ENCODE measurements around the gene ATP6V1E1. TPM values are rescaled to one million over a fixed set of nuclear protein-coding genes. Genes with fewer than 3 reads are reported as not detected.
A peak's percentile ranks its signal among the peaks of the same experiment; 100 is the strongest.
"Not testable (repeated sequence)": the region's sequence is repeated elsewhere in the genome, so short reads cannot be mapped to it uniquely, and the experiment has no call there.

The ATP6V1E1 gene
- total RNA-seq, 1 experiment from 2014 or later: 89.2 TPM

GRCh38 chr22:17647452-17647851, 18.9 kb upstream of the ATP6V1E1 start:
- Mint-ChIP-seq H3K9me3 (peaks cover 0 to 2% of the 10 kb centered on the region in 2 experiments; a peak in 1 of 5 replicates), H3K27me3 (ENCODE audit: low read depth) (no peaks in the 10 kb centered on the region), H3K4me3 (no peak overlapping the region), H3K4me1 (no peaks in the 10 kb centered on the region), H3K36me3 (ENCODE audit: insufficient read depth in 1 of 3, low read depth in 3 of 3) (peaks cover 1 to 14% (median 8%) of the 10 kb centered on the region in 3 experiments; a peak in 4 of 7 replicates), H3K27ac (peak overlapping the region in 1 of 3 experiments; percentile 27; a peak in 1 of 7 replicates)
- DNase-seq: no peak
- Histone ChIP-seq H2AK5ac (ENCODE audit: insufficient read length, low read length) (no peak overlapping the region), H4K5ac (ENCODE audit: insufficient read length, low read depth, low read length) (no peak overlapping the region), H3K9me3 (ENCODE audit: control insufficient read depth, low read depth, low read length) (no peaks in the 10 kb centered on the region), H4K8ac (replicated peaks; ENCODE audit: insufficient read length, low read depth, low read length) (no peak overlapping the region), H3K14ac (ENCODE audit: insufficient read depth, low read length) (no peak overlapping the region), H3K4me2 (ENCODE audit: insufficient read depth, insufficient read length, low read length) (no peak overlapping the region), H2BK15ac (ENCODE audit: low read depth, low read length) (no peak overlapping the region), H3K4me1 (ENCODE audit: insufficient read depth, low read length) (no peaks in the 10 kb centered on the region), H3K23ac (ENCODE audit: insufficient read length, low read depth, low read length) (no peak overlapping the region), H3K4ac (ENCODE audit: low read depth, low read length) (no peak overlapping the region), H3K79me2 (ENCODE audit: insufficient read depth, low read length) (no peaks in the 10 kb centered on the region), H3K9ac (ENCODE audit: extremely low read depth, insufficient read length, low read length) (no peak overlapping the region), H2AFZ (ENCODE audit: low read length) (no peak overlapping the region), H3K23me2 (ENCODE audit: insufficient read length, low read depth, low read length, poor library complexity, severe bottlenecking) (no peaks in the 10 kb centered on the region), H3K27ac (ENCODE audit: insufficient read length, low read depth, low read length) (no peak overlapping the region), H2BK5ac (ENCODE audit: insufficient read length, low read length) (no peak overlapping the region), H2BK20ac (ENCODE audit: low read depth, low read length, poor library complexity, severe bottlenecking) (no peak overlapping the region), H3K79me1 (ENCODE audit: insufficient read depth, low read depth, low read length, poor library complexity, severe bottlenecking) (no peaks in the 10 kb centered on the region), H2BK120ac (ENCODE audit: low read depth, low read length, poor library complexity, severe bottlenecking) (no peak overlapping the region), H3K18ac (ENCODE audit: insufficient read length, low read depth, low read length) (no peak overlapping the region), H3T11ph (ENCODE audit: low read length) (no peak overlapping the region), H4K20me1 (ENCODE audit: control insufficient read depth, insufficient read depth, insufficient read length) (no peaks in the 10 kb centered on the region), H3K27me3 (ENCODE audit: insufficient read depth, low read length) (no peaks in the 10 kb centered on the region), H2BK12ac (ENCODE audit: insufficient read length, low read depth, low read length) (no peak overlapping the region), H4K91ac (ENCODE audit: insufficient read length, low read depth, low read length) (no peak overlapping the region), H3K56ac (ENCODE audit: insufficient read length, low read depth, low read length) (no peak overlapping the region)
- no CpG with 5 or more reads among the region's 5 CpGs for WGBS (ENCODE audit: extremely low coverage, insufficient read length, low lambda C conversion rate)
- TF ChIP-seq, protein P1, sequence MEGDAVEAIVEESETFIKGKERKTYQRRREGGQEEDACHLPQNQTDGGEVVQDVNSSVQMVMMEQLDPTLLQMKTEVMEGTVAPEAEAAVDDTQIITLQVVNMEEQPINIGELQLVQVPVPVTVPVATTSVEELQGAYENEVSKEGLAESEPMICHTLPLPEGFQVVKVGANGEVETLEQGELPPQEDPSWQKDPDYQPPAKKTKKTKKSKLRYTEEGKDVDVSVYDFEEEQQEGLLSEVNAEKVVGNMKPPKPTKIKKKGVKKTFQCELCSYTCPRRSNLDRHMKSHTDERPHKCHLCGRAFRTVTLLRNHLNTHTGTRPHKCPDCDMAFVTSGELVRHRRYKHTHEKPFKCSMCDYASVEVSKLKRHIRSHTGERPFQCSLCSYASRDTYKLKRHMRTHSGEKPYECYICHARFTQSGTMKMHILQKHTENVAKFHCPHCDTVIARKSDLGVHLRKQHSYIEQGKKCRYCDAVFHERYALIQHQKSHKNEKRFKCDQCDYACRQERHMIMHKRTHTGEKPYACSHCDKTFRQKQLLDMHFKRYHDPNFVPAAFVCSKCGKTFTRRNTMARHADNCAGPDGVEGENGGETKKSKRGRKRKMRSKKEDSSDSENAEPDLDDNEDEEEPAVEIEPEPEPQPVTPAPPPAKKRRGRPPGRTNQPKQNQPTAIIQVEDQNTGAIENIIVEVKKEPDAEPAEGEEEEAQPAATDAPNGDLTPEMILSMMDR (conservative IDR thresholded peaks at IDR 0.05): no peak

DNA sequence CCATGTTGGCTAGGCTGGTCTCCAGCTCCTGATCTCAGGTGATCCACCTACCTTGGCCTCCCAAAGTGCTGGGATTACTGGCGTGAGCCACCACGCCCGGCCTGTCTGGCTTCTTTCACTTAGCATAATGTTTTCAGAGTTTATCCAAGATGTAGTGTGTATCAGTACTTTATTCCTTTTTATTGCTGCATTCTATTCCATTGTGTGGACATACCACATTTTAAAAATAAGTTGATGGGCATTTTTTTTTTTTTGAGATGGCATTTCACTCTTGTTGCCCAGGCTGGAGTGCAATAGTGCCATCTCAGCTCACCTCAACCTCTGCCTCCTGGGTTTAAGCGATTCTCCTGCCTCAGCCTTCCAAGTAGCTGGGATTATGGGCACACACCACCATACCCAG, 13.8 kb upstream of the ATP6V1E1 start:
- not testable (repeated sequence) for H2BK15ac ChIP-seq (ENCODE audit: low read depth, low read length); H3K14ac ChIP-seq (ENCODE audit: insufficient read depth, low read length); H3K4ac ChIP-seq (ENCODE audit: low read depth, low read length); H3K4me1 ChIP-seq (ENCODE audit: insufficient read depth, low read length); H3K79me2 ChIP-seq (ENCODE audit: insufficient read depth, low read length); DNase-seq; H3K9ac ChIP-seq (ENCODE audit: extremely low read depth, insufficient read length, low read length); H3K4me2 ChIP-seq (ENCODE audit: insufficient read depth, insufficient read length, low read length); H3T11ph ChIP-seq (ENCODE audit: low read length); H4K5ac ChIP-seq (ENCODE audit: insufficient read length, low read depth, low read length); H3K9me3 Mint-ChIP-seq; H3K23me2 ChIP-seq (ENCODE audit: insufficient read length, low read depth, low read length, poor library complexity, severe bottlenecking); H4K8ac ChIP-seq (replicated peaks; ENCODE audit: insufficient read length, low read depth, low read length); H2AK5ac ChIP-seq (ENCODE audit: insufficient read length, low read length); H2BK12ac ChIP-seq (ENCODE audit: insufficient read length, low read depth, low read length); H4K91ac ChIP-seq (ENCODE audit: insufficient read length, low read depth, low read length); H4K20me1 ChIP-seq (ENCODE audit: control insufficient read depth, insufficient read depth, insufficient read length); H3K27me3 ChIP-seq (ENCODE audit: insufficient read depth, low read length); H3K4me3 Mint-ChIP-seq; H3K56ac ChIP-seq (ENCODE audit: insufficient read length, low read depth, low read length); H2BK5ac ChIP-seq (ENCODE audit: insufficient read length, low read length); H3K79me1 ChIP-seq (ENCODE audit: insufficient read depth, low read depth, low read length, poor library complexity, severe bottlenecking); H2BK120ac ChIP-seq (ENCODE audit: low read depth, low read length, poor library complexity, severe bottlenecking); H2BK20ac ChIP-seq (ENCODE audit: low read depth, low read length, poor library complexity, severe bottlenecking); H3K23ac ChIP-seq (ENCODE audit: insufficient read length, low read depth, low read length); H3K27ac ChIP-seq (ENCODE audit: insufficient read length, low read depth, low read length); H3K9me3 ChIP-seq (ENCODE audit: control insufficient read depth, low read depth, low read length); H3K27ac Mint-ChIP-seq; H3K27me3 Mint-ChIP-seq (ENCODE audit: low read depth); H2AFZ ChIP-seq (ENCODE audit: low read length); H3K18ac ChIP-seq (ENCODE audit: insufficient read length, low read depth, low read length)
- peaks cover 6 to 18% of the 10 kb centered on the region in 2 experiments for H3K4me1 Mint-ChIP-seq
- H3K36me3 Mint-ChIP-seq (ENCODE audit: insufficient read depth in 1 of 3, low read depth in 3 of 3): peaks cover 12 to 21% (median 15%) of the 10 kb centered on the region in 3 experiments
- no CpG with 5 or more reads among the region's 4 CpGs for WGBS (ENCODE audit: extremely low coverage, insufficient read length, low lambda C conversion rate)
